CD8-positive, alpha-beta memory T cell (primary cell): ENCODE results near the gene DIDO1. TPM values are rescaled to one million over a fixed set of nuclear protein-coding genes. Genes with fewer than 3 reads are reported as not detected.

Experiments used
- CTCF ChIA-PET: fragments of 350-600 bp; sonication (Branson Sonifier 250); formaldehyde crosslinking; loops from one replicate; lab custom pipeline; 2021; ENCODE audit warnings: antibody characterized with exemption; lab: Charles Lee
- POLR2A ChIA-PET: fragments of 350-600 bp; sonication (Branson Sonifier 250); formaldehyde crosslinking; loops from one replicate; lab custom pipeline; 2021; ENCODE audit warnings: antibody characterized with exemption; lab: Charles Lee
- DNase-seq, 5 donors: peaks; one replicate each; pipeline versions ENCODE4 v3.0.0 to v3.0.0-alpha.2; 2020 to 2022; ENCODE audit warnings: mixed read lengths in 1 of 5
- H3K27ac ChIP-seq: one replicate; pipeline ENCODE4 v1.7.0; 2013; ENCODE audit warnings: low read depth, mild to moderate bottlenecking, low read length, moderate library complexity
- H3K27me3 ChIP-seq: 2 replicates; pipeline ENCODE4 v1.7.0; 2013; ENCODE audit warnings: low read length, mild to moderate bottlenecking; ENCODE audit not compliant: insufficient read depth, poor library complexity, severe bottlenecking
- H3K36me3 ChIP-seq: 2 replicates; pipeline ENCODE4 v1.7.0; 2013; ENCODE audit warnings: mild to moderate bottlenecking, low read length, moderate library complexity; ENCODE audit not compliant: insufficient read depth
- H3K4me1 ChIP-seq: 2 replicates; pipeline ENCODE4 v1.7.0; 2013; ENCODE audit warnings: mild to moderate bottlenecking, low read length, moderate library complexity; ENCODE audit not compliant: insufficient read depth
- H3K4me3 ChIP-seq: 2 replicates; pipeline ENCODE4 v1.7.0; 2013; ENCODE audit warnings: mild to moderate bottlenecking, low read length
- H3K9me3 ChIP-seq: 2 replicates; pipeline ENCODE4 v1.7.0; 2013; ENCODE audit warnings: mild to moderate bottlenecking, low read length
- H3K27ac Mint-ChIP-seq, 8 donors: one replicate each; pipeline ENCODE4 v1.8.0; 2020 to 2021; ENCODE audit warnings: mixed read lengths in 8 of 8, mild to moderate bottlenecking in 6 of 8, inconsistent platforms in 3 of 8, moderate library complexity in 3 of 8
- H3K27me3 Mint-ChIP-seq, 2 donors: one replicate each; pipeline ENCODE4 v1.8.0; 2020 to 2021; ENCODE audit warnings: mixed read lengths in 2 of 2, mild to moderate bottlenecking in 1 of 2, moderate library complexity in 1 of 2
- H3K36me3 Mint-ChIP-seq, 3 donors: one replicate each; pipeline ENCODE4 v1.8.0; 2020 to 2021; ENCODE audit warnings: mixed read lengths in 3 of 3, inconsistent platforms in 1 of 3, mild to moderate bottlenecking in 1 of 3
- H3K4me1 Mint-ChIP-seq, 3 donors: one replicate each; pipeline ENCODE4 v1.8.0; 2020 to 2021; ENCODE audit warnings: mixed read lengths in 3 of 3, inconsistent platforms in 1 of 3, mild to moderate bottlenecking in 1 of 3
- H3K4me3 Mint-ChIP-seq, 7 donors: one replicate each; pipeline ENCODE4 v1.8.0; 2020 to 2021; ENCODE audit warnings: mixed read lengths in 7 of 7, mild to moderate bottlenecking in 6 of 7, moderate library complexity in 4 of 7, inconsistent platforms in 2 of 7
- H3K9me3 Mint-ChIP-seq, 5 donors: one replicate each; pipeline ENCODE4 v1.8.0; 2020 to 2022; ENCODE audit warnings: mixed read lengths in 5 of 5, mild to moderate bottlenecking in 3 of 5, moderate library complexity in 2 of 5, inconsistent platforms in 1 of 5
- polyA plus RNA-seq: library from polyadenylated mRNA; unstranded; fragments of 300-500 nt; fragmentation: Illumina TruSeq; gene quantifications from one replicate; pipeline ENCODE4 v1.2.3, GENCODE V29; 2021
- total RNA-seq, 2 experiments: library from RNA; stranded (reverse); gene quantifications; one replicate each; pipeline ENCODE4 v1.2.3, GENCODE V29; 2021

Gene DIDO1
- total and polyA plus RNA-seq, 3 experiments from 2014 or later: 39.0 to 57.3 (median 55.3) TPM

DNA sequence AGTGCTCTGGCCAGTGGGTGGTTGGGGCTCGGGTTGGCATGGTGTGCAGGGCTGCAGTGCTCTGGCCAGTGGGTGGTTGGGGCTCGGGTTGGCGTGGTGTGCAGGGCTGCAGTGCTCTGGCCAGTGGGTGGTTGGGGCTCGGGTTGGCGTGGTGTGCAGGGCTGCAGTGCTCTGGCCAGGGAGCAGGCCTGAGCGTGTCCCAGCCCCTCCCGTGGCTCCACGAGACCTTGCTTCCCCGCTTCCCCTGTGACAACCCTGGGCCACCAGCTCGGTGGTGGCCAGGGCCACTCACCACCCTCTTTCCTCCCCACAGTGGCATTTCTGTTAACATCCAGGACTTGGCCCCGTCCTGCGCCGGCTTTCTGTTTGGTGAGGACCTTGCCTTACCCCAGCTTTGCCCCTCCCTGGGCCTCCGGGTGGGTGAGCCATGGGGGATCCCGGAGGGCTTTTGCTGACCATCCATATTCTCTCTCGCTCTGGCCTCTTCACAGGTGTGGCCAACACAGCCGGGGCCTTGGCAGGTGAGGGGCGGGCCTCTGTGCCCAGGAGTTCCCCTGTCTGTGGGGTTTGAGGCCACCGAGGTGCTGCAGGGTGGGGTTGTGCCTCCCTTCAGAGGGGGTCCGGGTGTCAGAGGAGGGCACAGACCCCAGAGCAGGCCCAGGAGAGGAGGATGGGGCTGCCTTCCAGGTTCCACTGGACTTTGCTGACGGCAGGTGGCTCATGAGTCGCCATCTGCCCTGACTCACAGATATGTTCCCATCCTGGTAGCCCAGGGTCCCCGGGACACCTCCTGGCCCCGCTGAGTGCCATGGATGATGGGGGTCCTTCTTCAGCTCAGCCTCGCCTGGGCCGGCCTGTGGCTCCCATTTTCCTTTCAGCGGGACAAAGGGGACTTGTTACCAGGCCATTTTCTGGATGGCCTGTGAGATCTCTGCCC lies 40.2 kb upstream of the DIDO1 start:
- no peaks in the 10 kb centered on the region for H3K36me3 ChIP-seq
- ChIA-PET CTCF (no interaction called here), POLR2A (no interaction called here)
- no peak overlapping the region for H3K4me3 ChIP-seq
- peaks cover 0 to 4% (median 0%) of the 10 kb centered on the region in 3 donors for H3K36me3 Mint-ChIP-seq
- no peaks in the 10 kb centered on the region for H3K9me3 Mint-ChIP-seq
- H3K27ac Mint-ChIP-seq: peak overlapping the region in 1 of 8 donors; percentile 43
- no peak for DNase-seq
- no peak overlapping the region for H3K27ac ChIP-seq
- H3K9me3 ChIP-seq: no peaks in the 10 kb centered on the region
- H3K4me1 ChIP-seq: no peaks in the 10 kb centered on the region
- peaks cover 1 to 4% of the 10 kb centered on the region in 2 donors for H3K27me3 Mint-ChIP-seq
- H3K27me3 ChIP-seq: no peaks in the 10 kb centered on the region
- no peak overlapping the region for H3K4me3 Mint-ChIP-seq
- peaks cover 2 to 3% (median 3%) of the 10 kb centered on the region in 3 donors for H3K4me1 Mint-ChIP-seq

DNA sequence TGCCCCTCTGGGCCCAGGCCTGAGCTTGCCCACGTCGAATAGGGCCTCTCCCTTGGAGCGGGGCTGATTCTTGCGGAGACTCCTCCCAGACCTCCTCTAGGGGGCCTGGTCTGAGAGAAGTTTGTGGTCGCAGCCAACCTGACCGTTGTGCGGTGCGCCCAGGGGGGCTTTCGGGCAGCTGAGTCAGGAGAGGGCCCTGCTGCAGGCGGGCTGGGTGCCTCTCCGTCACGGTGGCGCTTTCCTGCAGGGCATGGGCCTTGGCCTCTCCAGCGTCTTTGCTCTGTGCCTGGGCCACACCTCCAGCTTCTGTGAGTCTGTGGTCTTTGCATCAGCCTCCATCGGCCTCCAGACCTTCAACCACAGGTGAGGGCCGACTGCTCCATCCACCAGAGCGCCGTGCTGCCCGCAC lies 39.1 kb upstream of the DIDO1 start:
- no peaks in the 10 kb centered on the region for H3K4me1 Mint-ChIP-seq
- no peaks in the 10 kb centered on the region for H3K27me3 ChIP-seq
- no peaks in the 10 kb centered on the region for H3K36me3 ChIP-seq
- no peak overlapping the region for H3K4me3 ChIP-seq
- CTCF ChIA-PET: no interaction called here
- H3K9me3 Mint-ChIP-seq: no peaks in the 10 kb centered on the region
- no peaks in the 10 kb centered on the region for H3K4me1 ChIP-seq
- H3K27ac ChIP-seq: no peak overlapping the region
- H3K9me3 ChIP-seq: no peaks in the 10 kb centered on the region
- POLR2A ChIA-PET: no interaction called here
- no peak overlapping the region for H3K27ac Mint-ChIP-seq
- H3K27me3 Mint-ChIP-seq: no peaks in the 10 kb centered on the region
- peaks cover 0 to 4% (median 0%) of the 10 kb centered on the region in 3 donors for H3K36me3 Mint-ChIP-seq
- H3K4me3 Mint-ChIP-seq: no peak overlapping the region
- DNase-seq: no peak

DNA sequence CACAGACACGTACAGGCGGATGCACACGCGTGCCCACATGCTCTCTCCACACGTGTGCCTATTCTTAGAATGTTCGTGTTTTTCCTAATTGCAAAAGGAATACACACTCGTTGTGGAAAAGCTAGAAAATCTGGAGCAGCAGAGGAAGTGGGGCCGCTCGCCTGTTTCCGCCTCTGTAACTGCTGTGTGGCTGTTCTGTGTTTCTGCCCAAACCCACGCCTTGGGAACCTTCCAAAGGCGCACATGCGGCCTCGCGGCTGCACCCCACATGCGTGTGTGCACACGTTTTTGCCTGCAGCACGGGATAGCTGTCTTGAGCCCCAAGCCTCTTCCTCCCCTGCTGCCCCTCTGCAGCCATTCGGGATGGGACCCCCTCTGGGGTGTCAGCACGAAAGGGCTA lies 38.4 kb upstream of the DIDO1 start:
- Mint-ChIP-seq H3K27me3 (no peaks in the 10 kb centered on the region), H3K9me3 (no peaks in the 10 kb centered on the region), H3K27ac (peak overlapping the region in 1 of 8 donors; percentile 47), H3K4me1 (peaks cover 0 to 4% (median 3%) of the 10 kb centered on the region in 3 donors), H3K4me3 (no peak overlapping the region), H3K36me3 (peaks cover 0 to 4% (median 0%) of the 10 kb centered on the region in 3 donors)
- no peak for DNase-seq
- Histone ChIP-seq H3K4me3 (no peak overlapping the region), H3K9me3 (no peaks in the 10 kb centered on the region), H3K27me3 (no peaks in the 10 kb centered on the region), H3K36me3 (no peaks in the 10 kb centered on the region), H3K4me1 (no peaks in the 10 kb centered on the region), H3K27ac (no peak overlapping the region)
- POLR2A ChIA-PET: no interaction called here
- CTCF ChIA-PET: interaction anchor here (2.1 kb wide), 1 partner anchor 8 kb away, joined by 7 read pairs; no protein-coding TSS in a partner anchor

DNA sequence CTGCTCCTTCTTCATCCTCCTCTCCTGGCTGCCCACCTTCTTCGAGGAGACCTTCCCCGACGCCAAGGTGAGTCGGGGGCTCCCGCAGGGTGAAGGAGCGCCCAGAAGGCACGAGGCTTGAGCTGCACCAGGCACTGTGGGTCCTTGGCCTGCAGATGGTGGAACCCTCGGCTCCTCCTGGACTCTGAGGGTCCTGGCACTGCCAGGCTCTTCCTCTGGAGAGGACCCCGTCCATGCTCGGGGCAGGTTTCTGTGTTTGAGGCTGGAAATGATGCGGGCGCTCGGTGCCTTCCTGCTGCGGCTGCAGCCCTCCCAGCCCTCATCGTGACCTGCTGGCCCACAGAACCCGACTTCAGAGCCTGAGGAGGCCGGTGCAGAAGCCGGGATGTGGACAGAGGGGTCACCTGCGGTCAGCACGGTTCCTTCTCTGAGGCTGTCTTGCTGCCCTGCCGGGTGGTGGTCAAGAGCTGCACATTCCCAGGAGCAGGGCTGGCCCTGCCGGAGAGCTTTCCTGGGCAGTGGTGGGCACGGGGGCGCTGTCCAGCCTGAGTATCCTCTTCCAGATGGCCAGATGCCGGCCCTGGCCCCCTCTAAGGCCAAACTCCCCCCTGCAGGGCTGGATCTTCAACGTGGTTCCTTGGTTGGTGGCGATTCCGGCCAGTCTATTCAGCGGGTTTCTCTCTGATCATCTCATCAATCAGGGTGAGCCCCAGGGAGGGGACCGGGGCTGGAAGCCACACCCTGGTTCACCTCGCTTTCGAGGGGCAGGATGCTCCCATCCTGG lies 37.5 kb upstream of the DIDO1 start:
- H3K27ac Mint-ChIP-seq: no peak overlapping the region
- no peak overlapping the region for H3K4me3 ChIP-seq
- no peaks in the 10 kb centered on the region for H3K9me3 Mint-ChIP-seq
- H3K4me1 Mint-ChIP-seq: peaks cover 0 to 6% (median 4%) of the 10 kb centered on the region in 3 donors
- POLR2A ChIA-PET: no interaction called here
- CTCF ChIA-PET: interaction anchor here (2.1 kb wide), 1 partner anchor 9 kb away, joined by 7 read pairs; no protein-coding TSS in a partner anchor
- no peaks in the 10 kb centered on the region for H3K27me3 Mint-ChIP-seq
- H3K36me3 ChIP-seq: no peaks in the 10 kb centered on the region
- no peaks in the 10 kb centered on the region for H3K4me1 ChIP-seq
- H3K9me3 ChIP-seq: no peaks in the 10 kb centered on the region
- DNase-seq: no peak
- peaks cover 0 to 4% (median 0%) of the 10 kb centered on the region in 3 donors for H3K36me3 Mint-ChIP-seq
- no peaks in the 10 kb centered on the region for H3K27me3 ChIP-seq
- H3K27ac ChIP-seq: no peak overlapping the region
- no peak overlapping the region for H3K4me3 Mint-ChIP-seq

DNA sequence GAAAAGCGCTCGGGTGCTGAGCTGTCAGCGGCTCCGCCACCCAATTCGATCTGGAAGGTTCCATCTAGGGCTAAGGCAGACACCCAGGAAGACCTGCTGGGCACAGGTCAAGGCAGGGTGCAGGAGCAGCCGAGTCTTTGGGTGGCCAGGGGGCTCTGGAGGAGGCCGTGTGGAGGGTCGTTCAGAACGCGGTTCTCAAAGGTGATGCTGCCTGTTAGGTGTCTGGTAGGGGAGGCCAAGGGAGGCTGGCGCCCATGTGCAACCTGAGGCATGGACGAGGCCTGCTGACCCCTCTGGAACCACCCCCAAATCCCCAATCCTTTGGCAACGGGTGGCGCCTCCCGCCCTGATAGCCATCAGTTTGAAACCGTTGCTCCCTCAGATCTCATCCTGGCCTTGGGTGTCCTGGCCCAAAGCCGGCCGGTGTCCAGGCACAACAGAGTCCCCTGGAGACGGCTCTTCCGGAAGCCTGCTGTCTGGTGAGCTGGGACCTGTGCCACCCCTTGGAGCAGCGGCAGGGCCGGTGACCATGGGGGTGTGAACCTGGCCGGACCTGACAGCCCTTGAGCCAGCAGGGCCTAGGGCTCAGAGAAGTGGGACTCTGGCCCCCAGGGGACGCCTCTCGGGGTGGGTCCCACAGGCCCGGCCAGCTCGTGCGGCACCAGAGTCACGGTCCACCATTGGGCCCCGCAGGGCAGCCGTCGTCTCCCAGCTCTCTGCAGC lies 36.7 kb upstream of the DIDO1 start:
- Histone ChIP-seq H3K4me3 (no peak overlapping the region), H3K36me3 (no peaks in the 10 kb centered on the region), H3K4me1 (no peaks in the 10 kb centered on the region), H3K9me3 (no peaks in the 10 kb centered on the region), H3K27me3 (no peaks in the 10 kb centered on the region), H3K27ac (no peak overlapping the region)
- Mint-ChIP-seq H3K4me3 (no peak overlapping the region), H3K36me3 (peaks cover 0 to 4% (median 0%) of the 10 kb centered on the region in 3 donors), H3K4me1 (peaks cover 0 to 6% (median 4%) of the 10 kb centered on the region in 3 donors), H3K9me3 (no peaks in the 10 kb centered on the region), H3K27ac (no peak overlapping the region), H3K27me3 (no peaks in the 10 kb centered on the region)
- no peak for DNase-seq
- ChIA-PET CTCF (interaction anchor here (2.1 kb wide), 1 partner anchor 10 kb away, joined by 7 read pairs; no protein-coding TSS in a partner anchor), POLR2A (no interaction called here)

DNA sequence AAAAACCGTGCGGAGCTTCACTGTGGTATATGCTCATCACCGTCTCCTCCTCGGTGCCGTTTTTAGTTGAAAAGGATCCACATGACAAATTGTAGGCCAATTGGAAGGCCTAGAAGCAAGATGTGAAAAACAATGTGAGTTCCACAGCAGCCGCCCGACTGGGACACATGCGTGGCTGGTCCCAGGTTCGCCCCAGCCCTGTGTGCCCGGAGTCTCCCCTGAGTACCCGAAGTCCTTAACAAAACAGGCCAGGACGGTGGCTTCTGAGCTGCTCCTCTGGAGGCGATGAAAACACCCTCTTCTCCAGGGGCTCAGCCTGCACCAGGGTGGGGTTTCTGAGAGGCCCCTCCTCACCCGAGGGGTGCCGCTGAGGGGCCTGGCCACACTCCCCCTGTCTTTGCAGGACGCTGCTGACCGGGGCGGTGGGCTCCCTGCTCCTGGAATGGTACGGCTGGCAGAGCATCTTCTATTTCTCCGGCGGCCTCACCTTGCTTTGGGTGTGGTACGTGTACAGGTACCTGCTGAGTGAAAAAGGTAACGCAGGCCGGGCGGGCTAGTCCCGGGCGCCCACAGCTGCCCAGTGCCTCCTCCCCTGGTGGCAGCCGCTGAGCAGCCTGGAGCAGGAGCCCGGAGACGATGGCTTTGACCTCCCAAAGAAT lies 36.0 kb upstream of the DIDO1 start:
- H3K36me3 ChIP-seq: no peaks in the 10 kb centered on the region
- CTCF ChIA-PET: interaction anchor here (2.1 kb wide), 1 partner anchor 10 kb away, joined by 7 read pairs; no protein-coding TSS in a partner anchor
- POLR2A ChIA-PET: no interaction called here

DNA sequence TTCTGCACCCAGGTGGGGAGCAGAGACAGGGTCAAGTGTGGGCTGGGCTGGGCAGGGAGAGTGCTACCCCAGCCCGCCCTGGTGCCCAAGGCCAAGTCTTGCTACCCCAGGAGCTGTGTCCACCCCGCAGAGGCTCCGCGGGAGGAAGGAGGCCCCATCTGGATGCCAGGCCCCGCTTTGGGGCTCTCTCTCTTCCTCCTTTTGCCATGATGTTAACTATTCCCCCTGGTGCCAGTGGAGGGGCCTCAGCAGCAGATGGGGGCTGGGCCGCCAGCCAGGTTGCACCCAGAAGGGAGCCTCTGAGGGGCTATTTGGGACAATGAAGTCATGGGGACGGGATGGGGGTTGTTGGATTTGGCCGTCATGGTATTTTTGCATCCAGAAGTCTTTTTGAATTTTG lies 35.5 kb upstream of the DIDO1 start:
- Histone ChIP-seq H3K27me3 (no peaks in the 10 kb centered on the region), H3K9me3 (no peaks in the 10 kb centered on the region), H3K4me3 (no peak overlapping the region), H3K27ac (no peak overlapping the region), H3K36me3 (no peaks in the 10 kb centered on the region), H3K4me1 (no peaks in the 10 kb centered on the region)
- CTCF ChIA-PET: no interaction called here
- DNase-seq: no peak
- H3K27me3 Mint-ChIP-seq: no peaks in the 10 kb centered on the region
- H3K36me3 Mint-ChIP-seq: peaks cover 0 to 4% (median 0%) of the 10 kb centered on the region in 3 donors
- POLR2A ChIA-PET: no interaction called here
- H3K9me3 Mint-ChIP-seq: no peaks in the 10 kb centered on the region
- H3K27ac Mint-ChIP-seq: no peak overlapping the region
- no peak overlapping the region for H3K4me3 Mint-ChIP-seq
- peaks cover 0 to 6% (median 4%) of the 10 kb centered on the region in 3 donors for H3K4me1 Mint-ChIP-seq

More for the DNA sequence above, 36.0 kb upstream of the DIDO1 start:
- no peaks in the 10 kb centered on the region for H3K27me3 ChIP-seq
- H3K27ac ChIP-seq: no peak overlapping the region
- no peaks in the 10 kb centered on the region for H3K27me3 Mint-ChIP-seq
- H3K27ac Mint-ChIP-seq: no peak overlapping the region
- H3K4me1 ChIP-seq: no peaks in the 10 kb centered on the region
- H3K9me3 Mint-ChIP-seq: no peaks in the 10 kb centered on the region
- H3K9me3 ChIP-seq: no peaks in the 10 kb centered on the region
- H3K4me3 ChIP-seq: no peak overlapping the region
- H3K4me3 Mint-ChIP-seq: no peak overlapping the region
- peaks cover 0 to 6% (median 4%) of the 10 kb centered on the region in 3 donors for H3K4me1 Mint-ChIP-seq
- no peak for DNase-seq
- H3K36me3 Mint-ChIP-seq: peaks cover 0 to 4% (median 0%) of the 10 kb centered on the region in 3 donors
